ENCODE data around the gene MEX3B.

Gene MEX3B

GRCh38 chr15:82021992-82022391 is 23.8 kb downstream of the MEX3B start:
- Histone ChIP-seq H3K4me3 (ENCODE audit: low read depth, low read length) (no peak overlapping the region), H3K36me3 (no peaks in the 10 kb centered on the region), H3K9me3 (no peaks in the 10 kb centered on the region), H3K4me1 (peaks cover 16% of the 10 kb centered on the region), H3K27me3 (no peaks in the 10 kb centered on the region)
- peak; percentile 58 for DNase-seq
- TF ChIP-seq CTCF (IDR thresholded peaks at IDR 0.05; ENCODE audit: low read depth, low read length) = no peak

GRCh38 chr15:82020625-82021394 is 25.0 kb downstream of the MEX3B start:
- Histone ChIP-seq H3K4me1 (peaks cover 16% of the 10 kb centered on the region), H3K9me3 (no peaks in the 10 kb centered on the region), H3K36me3 (no peaks in the 10 kb centered on the region), H3K4me3 (ENCODE audit: low read depth, low read length) (no peak overlapping the region), H3K27me3 (no peaks in the 10 kb centered on the region)
- TF ChIP-seq CTCF (IDR thresholded peaks at IDR 0.05; ENCODE audit: low read depth, low read length) = no peak
- peak; percentile 18 for DNase-seq

GRCh38 chr15:82018201-82018600 is 27.6 kb downstream of the MEX3B start:
- no peak for DNase-seq
- TF ChIP-seq CTCF (IDR thresholded peaks at IDR 0.05; ENCODE audit: low read depth, low read length) = no peak
- H3K27me3 ChIP-seq = no peaks in the 10 kb centered on the region
- no peak overlapping the region for H3K4me3 ChIP-seq (ENCODE audit: low read depth, low read length)
- no peaks in the 10 kb centered on the region for H3K9me3 ChIP-seq
- H3K4me1 ChIP-seq = peaks cover 16% of the 10 kb centered on the region
- H3K36me3 ChIP-seq = no peaks in the 10 kb centered on the region

GRCh38 chr15:82017656-82018055 is 28.2 kb downstream of the MEX3B start:
- TF ChIP-seq CTCF (IDR thresholded peaks at IDR 0.05; ENCODE audit: low read depth, low read length) = no peak
- Histone ChIP-seq H3K4me3 (ENCODE audit: low read depth, low read length) (no peak overlapping the region), H3K9me3 (no peaks in the 10 kb centered on the region), H3K36me3 (no peaks in the 10 kb centered on the region), H3K4me1 (peaks cover 16% of the 10 kb centered on the region), H3K27me3 (no peaks in the 10 kb centered on the region)
- no peak for DNase-seq

GRCh38 chr15:82014989-82015388 is 30.8 kb downstream of the MEX3B start:
- no peaks in the 10 kb centered on the region for H3K27me3 ChIP-seq
- H3K9me3 ChIP-seq = no peaks in the 10 kb centered on the region
- no peak for TF ChIP-seq CTCF (IDR thresholded peaks at IDR 0.05; ENCODE audit: low read depth, low read length)
- H3K4me1 ChIP-seq = no peaks in the 10 kb centered on the region
- no peak overlapping the region for H3K4me3 ChIP-seq (ENCODE audit: low read depth, low read length)
- no peak for DNase-seq
- no peaks in the 10 kb centered on the region for H3K36me3 ChIP-seq

- no peaks in the 10 kb centered on the region for H3K36me3 ChIP-seq
- TF ChIP-seq CTCF (IDR thresholded peaks at IDR 0.05; ENCODE audit: low read depth, low read length) = no peak
Observed at GRCh38 chr15:82012908-82013307, 32.9 kb downstream of the MEX3B start.

More at GRCh38 chr15:82012908-82013307, 32.9 kb downstream of the MEX3B start:
- Histone ChIP-seq H3K4me1 (no peaks in the 10 kb centered on the region), H3K27me3 (no peaks in the 10 kb centered on the region), H3K9me3 (no peaks in the 10 kb centered on the region), H3K4me3 (ENCODE audit: low read depth, low read length) (no peak overlapping the region)
- DNase-seq = no peak

Data from BE2C (cell line).